Body of pancreas (tissue), 4 donors: ENCODE data around the gene TNIP2. TPM values are rescaled to one million over a fixed set of nuclear protein-coding genes. Genes with fewer than 3 reads are reported as not detected.
A peak's percentile ranks its signal among the peaks of the same experiment; 100 is the strongest.

Experiments used
- ATAC-seq: fragments of 150-250 bp; one replicate; pipeline ENCODE4 v1.9.1; 2016
- DNase-seq, 4 donors: peaks; one replicate each; pipeline ENCODE4 v3.0.0-alpha.2; 2019
- H3K27ac ChIP-seq, 4 donors: fragments of 200-600 bp; sonication (generic); 1 replicate in 3 of 4; 2 replicates in 1 of 4; pipeline versions ENCODE4 v1.5.1 to v1.6.1; 2016 to 2019; ENCODE audit warnings: mild to moderate bottlenecking in 1 of 4, mixed read lengths in 1 of 4, moderate library complexity in 1 of 4
- H3K27me3 ChIP-seq, 2 donors: fragments of 200-600 bp; sonication (generic); one replicate each; pipeline ENCODE4 v1.6.0; 2016; ENCODE audit warnings: mild to moderate bottlenecking in 1 of 2
- H3K36me3 ChIP-seq, 2 donors: fragments of 200-600 bp; sonication (generic); replicated peaks in 1 of 2; 2 replicates each; pipeline ENCODE4 v1.5.1; 2016; ENCODE audit warnings: low read depth in 2 of 2; ENCODE audit not compliant: insufficient read depth in 1 of 2
- H3K4me1 ChIP-seq: fragments of 200-600 bp; sonication (generic); one replicate; pipeline ENCODE4 v1.6.0; 2016
- H3K4me3 ChIP-seq, 2 donors: fragments of 200-600 bp; sonication (generic); 1 replicate in 1 of 2; 2 replicates in 1 of 2; pipeline ENCODE4 v1.5.1; 2016 to 2019
- H3K9me3 ChIP-seq, 3 donors: fragments of 200-600 bp; sonication (generic); 1 replicate in 2 of 3; 2 replicates in 1 of 3; pipeline ENCODE4 v1.5.1; 2016
- CTCF ChIP-seq, 7 experiments: fragments of 450-650 bp in 4 of 7; fragments of 200-600 bp in 3 of 7; sonication (generic) in 3 of 7; IDR thresholded peaks; one replicate each; pipeline ENCODE4 v1.5.1; 2016 to 2019; ENCODE audit warnings: antibody characterized with exemption in 7 of 7
- POLR2A ChIP-seq, 3 donors: fragments of 450-650 bp; IDR thresholded peaks; one replicate each; pipeline ENCODE4 v1.6.1; 2016; ENCODE audit warnings: antibody characterized with exemption in 3 of 3, mild to moderate bottlenecking in 2 of 3
- WGBS, 2 donors: methylation state at CpG; one replicate each; pipeline ENCODE4 v1.1.5; 2017; 5-methylcytosine and 5-hydroxymethylcytosine counted together
- intact Hi-C: fragments of 100-400 bp; cut with DNase I; formaldehyde crosslinking; loops from one replicate; pipeline ENCODE4 v1.15.1; 2023
- total RNA-seq, 2 donors: library from RNA; depleted of rRNA; stranded (reverse); fragments of >200 nt; gene quantifications; one replicate each; pipeline ENCODE4 v1.1.0, GENCODE V29; 2016

TNIP2 gene
- total RNA-seq, 2 donors from 2014 or later: 39.7 to 75.8 TPM

- intact Hi-C loops: no loop called here
- TF ChIP-seq POLR2A (IDR thresholded peaks at IDR 0.05): no peak
- DNase-seq: no peak
- ATAC-seq: no peak
- WGBS, 2 donors: 92 to 98% methylated on average over 5 of the region's 5 CpGs
- Histone ChIP-seq H3K27ac (peak overlapping the region in 1 of 4 donors; percentile 39), H3K27me3 (no peaks in the 10 kb centered on the region), H3K9me3 (no peaks in the 10 kb centered on the region), H3K4me1 (no peaks in the 10 kb centered on the region), H3K4me3 (no peak overlapping the region), H3K36me3 (peaks cover 9 to 28% of the 10 kb centered on the region in 2 donors)
These were observed 10.6 kb downstream of the TNIP2 start for GRCh38 chr4:2745516-2745915.

DNA sequence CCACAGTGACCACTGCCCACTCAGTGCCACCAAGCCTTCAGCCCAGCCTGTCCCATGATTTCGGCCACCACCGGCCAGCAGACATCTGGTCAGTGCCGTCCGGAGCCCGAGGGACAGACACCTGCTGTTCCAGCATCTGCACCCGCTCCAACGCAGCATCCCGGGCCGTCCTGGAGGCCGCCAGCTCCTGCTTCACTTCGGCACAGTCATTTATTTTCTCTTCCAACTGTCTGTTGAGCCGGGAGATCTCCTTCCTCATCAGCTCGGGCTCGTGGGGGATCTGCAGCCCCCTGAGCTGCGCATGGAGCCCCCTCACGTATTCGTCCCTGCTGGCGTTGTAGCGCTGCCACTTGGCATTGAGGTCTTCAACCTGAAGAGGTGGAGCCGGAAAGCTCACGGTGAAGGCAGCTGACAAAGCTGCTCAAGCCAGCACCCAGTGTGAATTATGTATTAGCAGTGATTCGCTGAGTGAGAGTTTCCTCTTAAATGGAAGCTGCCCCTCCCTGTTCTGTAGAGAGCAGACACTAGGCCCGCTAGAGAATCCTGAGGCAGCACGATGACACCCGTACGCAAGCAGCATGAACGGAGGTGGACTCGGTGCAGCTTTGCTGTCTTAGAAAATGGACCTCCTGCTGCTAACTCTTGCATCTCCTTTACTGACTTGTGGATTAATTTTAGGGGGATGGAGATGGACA, 11.4 kb downstream of the TNIP2 start:
- no peak overlapping the region for H3K4me3 ChIP-seq
- H3K4me1 ChIP-seq: no peaks in the 10 kb centered on the region
- H3K27ac ChIP-seq: no peak overlapping the region
- 95 to 96% methylated on average over 28 of the region's 28 CpGs for WGBS, 2 donors
- no peaks in the 10 kb centered on the region for H3K27me3 ChIP-seq
- peaks cover 9 to 28% of the 10 kb centered on the region in 2 donors for H3K36me3 ChIP-seq
- intact Hi-C loops: no loop called here
- no peaks in the 10 kb centered on the region for H3K9me3 ChIP-seq
- ATAC-seq (no peak), DNase-seq (no peak)
- TF ChIP-seq CTCF (IDR thresholded peaks at IDR 0.05): no peak
- TF ChIP-seq POLR2A (IDR thresholded peaks at IDR 0.05): no peak

DNA sequence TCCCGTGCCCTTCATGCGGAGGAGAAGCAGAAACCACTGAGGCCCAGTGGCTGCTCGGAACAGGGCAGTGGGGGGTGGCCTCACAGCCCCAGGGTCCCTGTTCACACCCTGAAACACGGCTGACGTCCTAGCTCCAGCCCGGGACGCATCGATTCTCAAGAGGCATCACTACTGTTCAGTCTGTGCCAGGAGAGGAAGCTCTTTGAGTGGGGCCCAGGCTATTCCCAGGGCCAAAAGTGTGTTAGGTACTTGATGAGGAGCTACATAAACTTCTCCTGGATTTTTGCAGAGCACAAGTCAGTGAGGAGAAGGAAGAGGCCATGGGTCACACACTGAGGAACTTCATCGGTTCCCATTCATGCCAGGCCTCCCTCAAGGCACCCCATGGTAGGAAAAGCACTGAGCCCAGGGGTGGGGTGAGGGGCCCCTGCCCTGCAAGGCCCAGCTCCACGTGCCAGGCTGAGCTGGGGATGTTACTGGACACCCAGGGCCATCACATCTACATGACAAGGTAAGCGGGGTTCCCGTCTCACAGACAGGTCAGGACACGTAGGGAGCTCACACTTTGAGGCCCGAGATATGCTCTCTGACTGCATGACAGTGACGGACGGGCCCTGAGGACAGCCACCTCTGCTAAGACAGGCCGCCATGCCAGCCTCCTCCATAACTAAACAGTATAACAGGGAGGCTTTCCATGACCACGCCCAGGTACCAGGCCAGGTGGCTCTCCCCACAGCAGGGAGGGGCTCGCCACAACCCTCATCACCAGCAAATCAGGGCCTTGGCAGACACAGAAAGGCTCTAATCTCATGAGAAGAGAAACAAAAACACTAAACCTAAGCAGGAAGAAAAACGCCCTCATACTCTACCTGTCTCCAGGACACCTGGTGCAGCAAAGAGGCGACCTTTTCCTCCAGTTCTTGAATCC, 12.4 kb downstream of the TNIP2 start:
- intact Hi-C loops: no loop called here
- Histone ChIP-seq H3K9me3 (no peaks in the 10 kb centered on the region), H3K27me3 (no peaks in the 10 kb centered on the region), H3K27ac (no peak overlapping the region), H3K36me3 (peaks cover 9 to 28% of the 10 kb centered on the region in 2 donors), H3K4me3 (no peak overlapping the region), H3K4me1 (no peaks in the 10 kb centered on the region)
- no peak for TF ChIP-seq CTCF (IDR thresholded peaks at IDR 0.05)
- TF ChIP-seq POLR2A (IDR thresholded peaks at IDR 0.05): no peak
- DNase-seq (no peak), ATAC-seq (no peak)
- WGBS, 2 donors: 91 to 92% methylated on average over 6 to 21 of the region's 21 CpGs

GRCh38 chr4:2742823-2743517, 13.2 kb downstream of the TNIP2 start:
- WGBS, 2 donors: 74 to 82% methylated on average over 2 to 6 of the region's 6 CpGs
- DNase-seq: no peak

More at GRCh38 chr4:2742823-2743517, 13.2 kb downstream of the TNIP2 start:
- Histone ChIP-seq H3K27me3 (no peaks in the 10 kb centered on the region), H3K9me3 (no peaks in the 10 kb centered on the region), H3K4me3 (no peak overlapping the region), H3K27ac (no peak overlapping the region), H3K36me3 (peaks cover 9 to 28% of the 10 kb centered on the region in 2 donors), H3K4me1 (no peaks in the 10 kb centered on the region)
- TF ChIP-seq CTCF (IDR thresholded peaks at IDR 0.05): no peak
- no peak for TF ChIP-seq POLR2A (IDR thresholded peaks at IDR 0.05)
- intact Hi-C loops: no loop called here
- ATAC-seq: no peak
